HCT116 (cell line): ENCODE data around the gene TMIGD2. TPM values are rescaled to one million over a fixed set of nuclear protein-coding genes. Genes with fewer than 3 reads are reported as not detected.

Experiments used
- ATAC-seq: fragments of 200-7000 bp; cut with Tn5 transposase; 2 replicates; pipeline ENCODE4 v1.9.1; 2020; ENCODE audit warnings: mild to moderate bottlenecking, moderate library complexity
- BruUV-seq: library from RNA; stranded (reverse); fragments of 400-500 nt; replicated peaks from 2 replicates; lab custom pipeline; 2021; lab: Mats Ljungman, UMichigan
- CTCF ChIA-PET: fragments of 300-600 bp; sonication (Branson Sonifier 250); formaldehyde crosslinking; loops from one replicate; lab custom pipeline; 2021; ENCODE audit warnings: antibody characterized with exemption; lab: Charles Lee
- POLR2A ChIA-PET: fragments of 300-600, 350-600 bp; sonication (Branson Sonifier 250); formaldehyde crosslinking; loops from one replicate; lab custom pipeline; 2021; ENCODE audit warnings: antibody characterized with exemption; lab: Charles Lee
- RAD21 ChIA-PET, 2 experiments: fragments of 300-600 bp; sonication (Branson Sonifier 250); formaldehyde crosslinking; loops; one replicate each; lab custom pipeline; 2023; ENCODE audit warnings: low total read pairs in 2 of 2; ENCODE audit not compliant: uncharacterized antibody in 2 of 2, unreplicated experiment in 2 of 2, low non-redundant PET in 1 of 2; lab: Charles Lee
- DNase-seq: peaks from one replicate; pipeline ENCODE4 v3.0.0-alpha.2; 2010; ENCODE audit warnings: low read depth, low spot score
- H2AFZ ChIP-seq: fragments of 200-600 bp; shearing (Covaris generic), sonication (generic); 2 replicates; pipeline ENCODE4 v1.6.1; 2017; ENCODE audit warnings: low read depth, mixed run types, mixed read lengths, antibody characterized with exemption, low read length; ENCODE audit not compliant: poor library complexity, severe bottlenecking
- H3K27ac ChIP-seq: 2 replicates; pipeline ENCODE4 v1.5.1; 2012; ENCODE audit warnings: low read depth, low read length
- H3K27me3 ChIP-seq: fragments of 200-600 bp; sonication (generic); 2 replicates; pipeline ENCODE4 v1.6.1; 2016; ENCODE audit warnings: mixed run types, low read length, mixed read lengths; ENCODE audit not compliant: insufficient read depth
- H3K36me3 ChIP-seq, 2 experiments: fragments of 200-500 bp in 1 of 2; fragments of 200-600 bp in 1 of 2; sonication (Bioruptor generic) in 1 of 2; sonication (generic) in 1 of 2; 2 replicates each; pipeline versions ENCODE4 v1.5.1 to v1.6.1; 2014 to 2016; ENCODE audit warnings: low read length in 2 of 2, inconsistent platforms in 1 of 2, mixed read lengths in 1 of 2, mixed run types in 1 of 2; ENCODE audit not compliant: insufficient read depth in 2 of 2, control insufficient read depth in 1 of 2
- H3K4me1 ChIP-seq, 2 experiments: fragments of 200-600 bp in 1 of 2; sonication (generic) in 1 of 2; 2 replicates each; pipeline versions ENCODE4 v1.5.1 to v1.6.1; 2012 to 2017; ENCODE audit warnings: low read length in 2 of 2, inconsistent platforms in 1 of 2, mild to moderate bottlenecking in 1 of 2, mixed read lengths in 1 of 2, mixed run types in 1 of 2, moderate library complexity in 1 of 2; ENCODE audit not compliant: insufficient read depth in 2 of 2, control insufficient read depth in 1 of 2
- H3K4me2 ChIP-seq: fragments of 200-600 bp; sonication (generic); 2 replicates; pipeline ENCODE4 v1.6.1; 2017; ENCODE audit warnings: mixed run types, low read length, mixed read lengths
- H3K4me3 ChIP-seq, 2 experiments: fragments of 200-600 bp in 1 of 2; sonication (generic) in 1 of 2; replicated peaks in 1 of 2; 2 replicates each; pipeline ENCODE4 v1.5.1; 2011 to 2016; ENCODE audit warnings: low read length in 2 of 2, control low read depth in 1 of 2, low read depth in 1 of 2, mild to moderate bottlenecking in 1 of 2, mixed read lengths in 1 of 2, mixed run types in 1 of 2
- H3K79me2 ChIP-seq: fragments of 200-600 bp; sonication (generic); 2 replicates; pipeline ENCODE4 v1.6.1; 2017; ENCODE audit warnings: mild to moderate bottlenecking, mixed run types, low read length, moderate library complexity, mixed read lengths; ENCODE audit not compliant: insufficient read depth
- H3K9ac ChIP-seq: fragments of 200-600 bp; sonication (generic); 2 replicates; pipeline ENCODE4 v1.6.1; 2016; ENCODE audit warnings: low read length, mixed read lengths
- H3K9me2 ChIP-seq: fragments of 200-600 bp; sonication (generic), shearing (Covaris generic); 2 replicates; pipeline ENCODE4 v1.6.1; 2017; ENCODE audit warnings: mixed run types, mild to moderate bottlenecking, moderate library complexity; ENCODE audit not compliant: insufficient read depth
- H3K9me3 ChIP-seq, 2 experiments: fragments of 200-500 bp in 1 of 2; fragments of 200-600 bp in 1 of 2; sonication (Bioruptor generic) in 1 of 2; sonication (generic) in 1 of 2; 2 replicates each; pipeline ENCODE4 v1.6.1; 2014 to 2017; ENCODE audit warnings: low read length in 2 of 2, mixed read lengths in 2 of 2, inconsistent platforms in 1 of 2, low read depth in 1 of 2, mild to moderate bottlenecking in 1 of 2, mixed run types in 1 of 2, moderate library complexity in 1 of 2; ENCODE audit not compliant: control insufficient read depth in 1 of 2, insufficient read depth in 1 of 2
- H4K20me1 ChIP-seq: fragments of 200-600 bp; sonication (generic), shearing (Covaris generic); 2 replicates; pipeline ENCODE4 v1.6.1; 2017; ENCODE audit warnings: mixed run types, mild to moderate bottlenecking, moderate library complexity; ENCODE audit not compliant: insufficient read depth
- ATF3 ChIP-seq: IDR thresholded peaks from 2 replicates; pipeline ENCODE4 v1.6.1; 2012
- CEBPB ChIP-seq: IDR thresholded peaks from 2 replicates; pipeline ENCODE4 v1.6.1; 2012; ENCODE audit warnings: low read depth
- CTCF ChIP-seq, 3 experiments: fragments of 200-600 bp in 1 of 3; sonication (generic) in 1 of 3; IDR thresholded peaks in 2 of 3; conservative IDR thresholded peaks in 1 of 3; 2 replicates each; pipeline ENCODE4 v1.5.1; 2012 to 2017; ENCODE audit warnings: low read depth in 2 of 3, low read length in 2 of 3, antibody characterized with exemption in 1 of 3, borderline replicate concordance in 1 of 3, control low read depth in 1 of 3, mild to moderate bottlenecking in 1 of 3, mixed read lengths in 1 of 3, mixed run types in 1 of 3, moderate library complexity in 1 of 3; ENCODE audit not compliant: insufficient read depth in 1 of 3
- EGR1 ChIP-seq: IDR thresholded peaks from 2 replicates; pipeline ENCODE4 v1.6.1; 2012; ENCODE audit warnings: low read depth
- ELF1 ChIP-seq: IDR thresholded peaks from 2 replicates; pipeline ENCODE4 v1.6.1; 2012; ENCODE audit warnings: low read depth, borderline replicate concordance
- EZH2 ChIP-seq: fragments of 200-600 bp; sonication (generic); IDR thresholded peaks from 2 replicates; pipeline ENCODE4 v1.6.1; 2017; ENCODE audit warnings: antibody characterized with exemption, mixed run types
- FOSL1 ChIP-seq: IDR thresholded peaks from 2 replicates; pipeline ENCODE4 v1.6.1; 2012; ENCODE audit warnings: low read depth
- JUND ChIP-seq: IDR thresholded peaks from 2 replicates; pipeline ENCODE4 v1.6.1; 2012
- POLR2AphosphoS5 ChIP-seq: IDR thresholded peaks from 2 replicates; pipeline ENCODE4 v1.6.1; 2011; ENCODE audit warnings: mild to moderate bottlenecking, low read depth, low read length, moderate library complexity
- RAD21 ChIP-seq: IDR thresholded peaks from 2 replicates; pipeline ENCODE4 v1.6.1; 2012; ENCODE audit warnings: low read depth, mild to moderate bottlenecking
- SIN3A ChIP-seq: IDR thresholded peaks from 2 replicates; pipeline ENCODE4 v1.6.1; 2012; ENCODE audit warnings: low read depth
- SP1 ChIP-seq: IDR thresholded peaks from 2 replicates; pipeline ENCODE4 v1.6.1; 2012; ENCODE audit warnings: low read depth
- YY1 ChIP-seq: IDR thresholded peaks from 2 replicates; pipeline ENCODE4 v1.6.1; 2011; ENCODE audit warnings: low read length, low read depth, moderate library complexity, mild to moderate bottlenecking; ENCODE audit not compliant: insufficient replicate concordance; ENCODE audit errors: extremely low read depth
- ZBTB33 ChIP-seq: IDR thresholded peaks from 2 replicates; pipeline ENCODE4 v1.6.1; 2011; ENCODE audit warnings: mild to moderate bottlenecking, low read length, moderate library complexity; ENCODE audit not compliant: insufficient replicate concordance; ENCODE audit errors: extremely low read depth
- ZNF274 ChIP-seq: fragments of 200-500 bp; sonication (Bioruptor generic); IDR thresholded peaks from 2 replicates; pipeline ENCODE4 v1.6.1; 2014; ENCODE audit warnings: mild to moderate bottlenecking, low read depth, low read length, inconsistent platforms
- intact Hi-C: fragments of 100-400 bp; cut with micrococcal nuclease; formaldehyde crosslinking; loops from 2 replicates; pipeline ENCODE4 v1.10.0; 2022
- total RNA-seq: library from RNA; stranded (reverse); gene quantifications from one replicate; pipeline ENCODE4 v1.2.1, GENCODE V29; 2021; ENCODE audit not compliant: unreplicated experiment

TMIGD2 gene
- total RNA-seq, 1 experiment from 2014 or later, result not detected

- RAD21 ChIA-PET, result no interaction called here
- H3K9ac ChIP-seq, result no peak within 1 kb of the TSS
- DNase-seq (no peak), ATAC-seq (no peak)
- H3K9me3 ChIP-seq, result no peaks in the 10 kb centered on the region
- CTCF ChIA-PET, result interaction anchor here (1.5 kb wide), 1 partner anchor 11 kb away, joined by 10 read pairs; no protein-coding TSS in a partner anchor
- BruUV-seq, result no TSS peak
- intact Hi-C loops, result no loop called here
- no peaks in the 10 kb centered on the region for H3K9me2 ChIP-seq
- no peaks in the 10 kb centered on the region for H3K79me2 ChIP-seq
- peaks cover 0 to 10% of the 10 kb centered on the region in 2 experiments; a peak in 2 of 4 replicates for H3K4me1 ChIP-seq
- no peaks in the 10 kb centered on the region for H3K27me3 ChIP-seq
- H3K27ac ChIP-seq, result no peak within 1 kb of the TSS
- no peak for TF ChIP-seq CEBPB
- no peak for TF ChIP-seq SP1
- TF ChIP-seq ZBTB33, result no peak
- no peak for TF ChIP-seq EGR1
- no peak for TF ChIP-seq SIN3A
- TF ChIP-seq YY1, result no peak
- TF ChIP-seq CTCF (IDR thresholded peaks at IDR 0.05 in 2 of 3, conservative IDR thresholded peaks at IDR 0.05 in 1 of 3; ENCODE audit: borderline replicate concordance in 1 of 3, insufficient read depth in 1 of 3, low read depth in 2 of 3, low read length in 2 of 3), result no peak
- TF ChIP-seq RAD21, result no peak
- no peak for TF ChIP-seq ZNF274
- no peak for TF ChIP-seq ELF1
- TF ChIP-seq JUND, result no peak
- TF ChIP-seq ATF3, result no peak
- no peak for TF ChIP-seq FOSL1
- TF ChIP-seq EZH2, result no peak
- TF ChIP-seq POLR2AphosphoS5, result no peak
- H3K36me3 ChIP-seq, result no peaks in the 10 kb centered on the region
- no peak within 1 kb of the TSS for H3K4me2 ChIP-seq
- POLR2A ChIA-PET, result no interaction called here
- H4K20me1 ChIP-seq, result no peaks in the 10 kb centered on the region
- no peak within 1 kb of the TSS for H3K4me3 ChIP-seq
- no peak within 1 kb of the TSS for H2AFZ ChIP-seq
Measured at GRCh38 chr19:4278419-4279266, 23.5 kb downstream of the TMIGD2 start, which contains the start of gene SHD. Gene SHD, plus strand, starts transcription at chr19:4279266. Its CDS starts 798 bp downstream, at chr19:4280064.
